HepG2 (cell line): ENCODE data around the gene MRPL3.

Experiments
- ZSCAN20 ChIP-seq: sonication (generic); formaldehyde crosslinking; IDR thresholded peaks from 2 replicates; pipeline ENCODE4 v1.4.0; 2020; ENCODE audit warnings: missing genetic modification reagents, mild to moderate bottlenecking, borderline replicate concordance
- TF ChIP-seq, protein P1 (sequence below): sonication (generic); formaldehyde crosslinking; IDR thresholded peaks from 2 replicates; pipeline ENCODE4 v1.5.0; 2020; ENCODE audit warnings: missing genetic modification reagents
- TF ChIP-seq, protein P2 (sequence below): sonication (generic); formaldehyde crosslinking; IDR thresholded peaks from 2 replicates; pipeline ENCODE4 v1.5.0; 2020; ENCODE audit warnings: missing genetic modification reagents
- TF ChIP-seq, protein P3 (sequence below): IDR thresholded peaks from 2 replicates; pipeline ENCODE4 v1.6.1; 2018; ENCODE audit warnings: missing genetic modification reagents, mild to moderate bottlenecking, missing compliant biosample characterization

DNA sequence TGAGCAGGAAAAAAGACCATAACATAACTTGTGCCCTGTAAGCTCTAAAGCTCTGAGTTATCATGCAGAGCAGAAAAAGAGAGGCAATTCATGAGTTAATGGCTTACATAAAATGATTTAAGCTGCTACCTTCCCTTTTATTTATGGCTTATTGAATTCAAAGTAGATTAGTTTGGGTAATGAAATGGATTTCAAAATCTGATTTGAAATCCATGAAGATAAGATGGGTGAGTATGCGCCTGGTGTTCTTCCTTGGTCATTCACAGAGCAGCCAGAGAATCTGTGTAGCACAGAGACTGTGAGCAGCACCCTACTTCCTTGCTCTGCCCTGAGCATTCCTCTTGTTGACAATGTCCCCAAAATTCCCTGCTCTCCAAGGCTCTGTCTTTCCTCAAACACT, 36.2 kb upstream of the MRPL3 start:
- TF ChIP-seq ZSCAN20 (CRISPR knock-in tag) = no peak
- TF ChIP-seq, protein P1, sequence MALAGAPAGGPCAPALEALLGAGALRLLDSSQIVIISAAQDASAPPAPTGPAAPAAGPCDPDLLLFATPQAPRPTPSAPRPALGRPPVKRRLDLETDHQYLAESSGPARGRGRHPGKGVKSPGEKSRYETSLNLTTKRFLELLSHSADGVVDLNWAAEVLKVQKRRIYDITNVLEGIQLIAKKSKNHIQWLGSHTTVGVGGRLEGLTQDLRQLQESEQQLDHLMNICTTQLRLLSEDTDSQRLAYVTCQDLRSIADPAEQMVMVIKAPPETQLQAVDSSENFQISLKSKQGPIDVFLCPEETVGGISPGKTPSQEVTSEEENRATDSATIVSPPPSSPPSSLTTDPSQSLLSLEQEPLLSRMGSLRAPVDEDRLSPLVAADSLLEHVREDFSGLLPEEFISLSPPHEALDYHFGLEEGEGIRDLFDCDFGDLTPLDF (CRISPR knock-in tag) = no peak
- TF ChIP-seq, protein P2, sequence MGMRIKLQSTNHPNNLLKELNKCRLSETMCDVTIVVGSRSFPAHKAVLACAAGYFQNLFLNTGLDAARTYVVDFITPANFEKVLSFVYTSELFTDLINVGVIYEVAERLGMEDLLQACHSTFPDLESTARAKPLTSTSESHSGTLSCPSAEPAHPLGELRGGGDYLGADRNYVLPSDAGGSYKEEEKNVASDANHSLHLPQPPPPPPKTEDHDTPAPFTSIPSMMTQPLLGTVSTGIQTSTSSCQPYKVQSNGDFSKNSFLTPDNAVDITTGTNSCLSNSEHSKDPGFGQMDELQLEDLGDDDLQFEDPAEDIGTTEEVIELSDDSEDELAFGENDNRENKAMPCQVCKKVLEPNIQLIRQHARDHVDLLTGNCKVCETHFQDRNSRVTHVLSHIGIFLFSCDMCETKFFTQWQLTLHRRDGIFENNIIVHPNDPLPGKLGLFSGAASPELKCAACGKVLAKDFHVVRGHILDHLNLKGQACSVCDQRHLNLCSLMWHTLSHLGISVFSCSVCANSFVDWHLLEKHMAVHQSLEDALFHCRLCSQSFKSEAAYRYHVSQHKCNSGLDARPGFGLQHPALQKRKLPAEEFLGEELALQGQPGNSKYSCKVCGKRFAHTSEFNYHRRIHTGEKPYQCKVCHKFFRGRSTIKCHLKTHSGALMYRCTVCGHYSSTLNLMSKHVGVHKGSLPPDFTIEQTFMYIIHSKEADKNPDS = no peak
- TF ChIP-seq, protein P3, sequence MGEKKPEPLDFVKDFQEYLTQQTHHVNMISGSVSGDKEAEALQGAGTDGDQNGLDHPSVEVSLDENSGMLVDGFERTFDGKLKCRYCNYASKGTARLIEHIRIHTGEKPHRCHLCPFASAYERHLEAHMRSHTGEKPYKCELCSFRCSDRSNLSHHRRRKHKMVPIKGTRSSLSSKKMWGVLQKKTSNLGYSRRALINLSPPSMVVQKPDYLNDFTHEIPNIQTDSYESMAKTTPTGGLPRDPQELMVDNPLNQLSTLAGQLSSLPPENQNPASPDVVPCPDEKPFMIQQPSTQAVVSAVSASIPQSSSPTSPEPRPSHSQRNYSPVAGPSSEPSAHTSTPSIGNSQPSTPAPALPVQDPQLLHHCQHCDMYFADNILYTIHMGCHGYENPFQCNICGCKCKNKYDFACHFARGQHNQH (CRISPR knock-in tag) = no peak
